Measurements from ENCODE around the gene SWSAP1. TPM values are rescaled to one million over a fixed set of nuclear protein-coding genes. Genes with fewer than 3 reads are reported as not detected.
"Not testable (repeated sequence)": the region's sequence is repeated elsewhere in the genome, so short reads cannot be mapped to it uniquely, and the experiment has no call there.

The SWSAP1 gene
- total RNA-seq, 1 donor from 2014 or later: 0.53 TPM

- no peak for FAIRE-seq
- peaks cover 23% of the 10 kb centered on the region for H3K36me3 ChIP-seq (ENCODE audit: control insufficient read depth, insufficient read depth, low read length)
Measured at GRCh38 chr19:11339254-11340098, 35.0 kb upstream of the SWSAP1 start, which contains the start of gene RAB3D. Gene RAB3D (minus strand): TSS chr19:11339657. CDS start chr19:11337399, 2,258 bp downstream.

GRCh38 chr19:11340099-11340467 is 34.4 kb upstream of the SWSAP1 start:
- H3K4me3 ChIP-seq (ENCODE audit: low read depth, low read length); H3K27me3 ChIP-seq (ENCODE audit: control insufficient read depth, insufficient read depth, low read length); DNase-seq (ENCODE audit: low read depth); FAIRE-seq: not testable (repeated sequence)
- peaks cover 21% of the 10 kb centered on the region for H3K36me3 ChIP-seq (ENCODE audit: control insufficient read depth, insufficient read depth, low read length)

More at GRCh38 chr19:11339254-11340098, 35.0 kb upstream of the SWSAP1 start, which contains the start of gene RAB3D:
- TF ChIP-seq CTCF (IDR thresholded peaks at IDR 0.05; ENCODE audit: insufficient read depth, low read length, severe bottlenecking): no peak
- Histone ChIP-seq H3K4me3 (ENCODE audit: low read depth, low read length) (peak within 1 kb of the TSS; percentile 72), H3K27me3 (ENCODE audit: control insufficient read depth, insufficient read depth, low read length) (no peaks in the 10 kb centered on the region)
- peak; percentile 72 for DNase-seq (ENCODE audit: low read depth)

- no peak for TF ChIP-seq CTCF (IDR thresholded peaks at IDR 0.05; ENCODE audit: insufficient read depth, low read length, severe bottlenecking)
- H3K4me3 ChIP-seq (ENCODE audit: low read depth, low read length): no peak overlapping the region
- DNase-seq (ENCODE audit: low read depth) (no peak), FAIRE-seq (no peak)
- H3K27me3 ChIP-seq (ENCODE audit: control insufficient read depth, insufficient read depth, low read length): no peaks in the 10 kb centered on the region
- peaks cover 3% of the 10 kb centered on the region for H3K36me3 ChIP-seq (ENCODE audit: control insufficient read depth, insufficient read depth, low read length)
Measured at GRCh38 chr19:11342429-11342828, 32.0 kb upstream of the SWSAP1 start.

DNA sequence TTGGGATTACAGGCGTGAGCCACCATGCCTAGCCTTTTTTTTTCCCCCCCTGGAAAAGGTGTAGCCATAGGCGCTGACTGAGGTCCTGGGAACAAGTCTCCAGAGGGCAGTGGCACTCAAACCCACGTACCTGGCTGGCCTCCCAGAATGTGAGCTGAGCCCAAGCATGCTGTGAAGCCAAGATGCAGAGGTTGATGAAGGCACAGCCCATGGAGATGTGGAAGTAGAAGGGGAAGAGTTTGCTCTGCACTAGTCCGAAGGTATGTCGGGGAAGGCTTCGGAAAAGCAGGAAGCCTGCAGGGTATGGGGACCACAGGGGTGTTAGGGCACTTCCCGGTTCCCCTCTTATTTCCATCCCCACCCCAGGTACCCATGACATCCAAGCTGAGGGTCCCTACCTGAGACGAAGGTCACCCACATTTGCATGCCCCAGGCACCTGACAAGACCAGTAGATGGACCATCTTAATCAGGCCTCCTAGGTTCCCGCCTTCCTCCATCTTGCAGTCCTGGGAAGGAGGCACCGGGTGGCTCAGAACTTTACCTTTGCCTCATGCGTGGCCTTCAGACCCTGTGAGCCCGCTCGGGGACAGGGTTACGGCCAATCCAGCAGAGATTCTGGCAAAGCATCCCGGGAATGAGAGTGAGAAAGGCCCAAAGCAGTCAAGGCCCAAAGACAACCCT is 29.2 kb upstream of the SWSAP1 start:
- H3K4me3 ChIP-seq (ENCODE audit: low read depth, low read length): peak overlapping the region; percentile 78
- DNase-seq (ENCODE audit: low read depth) (peak; percentile 22), FAIRE-seq (peak; percentile 23)
- no peaks in the 10 kb centered on the region for H3K27me3 ChIP-seq (ENCODE audit: control insufficient read depth, insufficient read depth, low read length)
- H3K36me3 ChIP-seq (ENCODE audit: control insufficient read depth, insufficient read depth, low read length): peaks cover 3% of the 10 kb centered on the region
- no peak for TF ChIP-seq CTCF (IDR thresholded peaks at IDR 0.05; ENCODE audit: insufficient read depth, low read length, severe bottlenecking)

- Histone ChIP-seq H3K4me3 (ENCODE audit: low read depth, low read length) (peak within 1 kb of the TSS; percentile 78), H3K36me3 (ENCODE audit: control insufficient read depth, insufficient read depth, low read length) (peaks cover 3% of the 10 kb centered on the region), H3K27me3 (ENCODE audit: control insufficient read depth, insufficient read depth, low read length) (no peaks in the 10 kb centered on the region)
- TF ChIP-seq CTCF (IDR thresholded peaks at IDR 0.05; ENCODE audit: insufficient read depth, low read length, severe bottlenecking): no peak
- peak; percentile 97 for DNase-seq (ENCODE audit: low read depth)
- peak; percentile 88 for FAIRE-seq
Measured at GRCh38 chr19:11346104-11346940, 28.1 kb upstream of the SWSAP1 start, which contains the start of the genes CCDC159 and TMEM205. Gene CCDC159 (plus strand): TSS chr19:11346519. CDS start chr19:11346607, 88 bp downstream. Gene TMEM205 (minus strand): TSS chr19:11346268. CDS start chr19:11345619, 649 bp downstream.
